Nephron (organoid): ENCODE measurements around the gene SLC25A5.
"Not testable (repeated sequence)": the region's sequence is repeated elsewhere in the genome, so short reads cannot be mapped to it uniquely, and the experiment has no call there.

Source experiments
- H3K27ac Mint-ChIP-seq, 3 experiments: 2 replicates each; pipeline ENCODE4 v1.8.0; 2020; ENCODE audit warnings: mixed read lengths in 3 of 3, mild to moderate bottlenecking in 2 of 3, moderate library complexity in 1 of 3
- H3K27me3 Mint-ChIP-seq: 2 replicates; pipeline ENCODE4 v1.8.0; 2021; ENCODE audit warnings: low read depth, mild to moderate bottlenecking, moderate library complexity, mixed read lengths
- H3K36me3 Mint-ChIP-seq: 2 replicates; pipeline ENCODE4 v1.8.0; 2020; ENCODE audit warnings: low read depth, mixed read lengths
- H3K4me1 Mint-ChIP-seq: 2 replicates; pipeline ENCODE4 v1.8.0; 2020; ENCODE audit warnings: mixed read lengths
- H3K4me3 Mint-ChIP-seq, 3 experiments: 2 replicates each; pipeline ENCODE4 v1.8.0; 2020; ENCODE audit warnings: mild to moderate bottlenecking in 3 of 3, mixed read lengths in 3 of 3, moderate library complexity in 2 of 3
- H3K9me3 Mint-ChIP-seq: 2 replicates; pipeline ENCODE4 v1.8.0; 2020; ENCODE audit warnings: mixed read lengths
- TF ChIP-seq, protein P1 (sequence below), 3 experiments: fragments of 200-600 bp; sonication (generic); IDR thresholded peaks; one replicate each; pipeline ENCODE4 v1.5.0; 2021; ENCODE audit warnings: antibody characterized with exemption in 3 of 3; ENCODE audit not compliant: unreplicated experiment in 3 of 3

Gene SLC25A5

DNA sequence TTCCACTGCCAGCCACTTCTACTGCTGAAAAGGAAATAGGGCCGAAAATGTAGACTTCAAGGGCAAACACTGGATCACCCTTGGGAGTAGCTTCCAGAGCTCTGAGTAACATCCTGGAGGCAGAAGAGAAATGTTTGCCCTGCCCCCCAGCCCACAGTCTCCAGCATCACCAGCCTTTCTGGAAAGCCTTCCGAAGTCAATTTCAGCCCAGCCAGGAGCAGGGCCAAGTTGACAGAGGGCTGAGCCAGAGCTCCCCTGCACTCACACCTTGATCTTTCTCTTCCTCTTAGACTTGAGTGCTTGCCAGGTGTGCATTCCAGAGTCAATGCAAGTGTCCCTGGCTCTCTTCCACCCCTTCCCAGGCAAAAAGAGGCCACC, 35.2 kb downstream of the SLC25A5 start:
- Mint-ChIP-seq H3K27me3 (peaks cover 3% of the 10 kb centered on the region), H3K4me1 (no peaks in the 10 kb centered on the region), H3K9me3 (peaks cover 12% of the 10 kb centered on the region), H3K27ac (no peak overlapping the region), H3K36me3 (no peaks in the 10 kb centered on the region), H3K4me3 (no peak overlapping the region)
- TF ChIP-seq, protein P1, sequence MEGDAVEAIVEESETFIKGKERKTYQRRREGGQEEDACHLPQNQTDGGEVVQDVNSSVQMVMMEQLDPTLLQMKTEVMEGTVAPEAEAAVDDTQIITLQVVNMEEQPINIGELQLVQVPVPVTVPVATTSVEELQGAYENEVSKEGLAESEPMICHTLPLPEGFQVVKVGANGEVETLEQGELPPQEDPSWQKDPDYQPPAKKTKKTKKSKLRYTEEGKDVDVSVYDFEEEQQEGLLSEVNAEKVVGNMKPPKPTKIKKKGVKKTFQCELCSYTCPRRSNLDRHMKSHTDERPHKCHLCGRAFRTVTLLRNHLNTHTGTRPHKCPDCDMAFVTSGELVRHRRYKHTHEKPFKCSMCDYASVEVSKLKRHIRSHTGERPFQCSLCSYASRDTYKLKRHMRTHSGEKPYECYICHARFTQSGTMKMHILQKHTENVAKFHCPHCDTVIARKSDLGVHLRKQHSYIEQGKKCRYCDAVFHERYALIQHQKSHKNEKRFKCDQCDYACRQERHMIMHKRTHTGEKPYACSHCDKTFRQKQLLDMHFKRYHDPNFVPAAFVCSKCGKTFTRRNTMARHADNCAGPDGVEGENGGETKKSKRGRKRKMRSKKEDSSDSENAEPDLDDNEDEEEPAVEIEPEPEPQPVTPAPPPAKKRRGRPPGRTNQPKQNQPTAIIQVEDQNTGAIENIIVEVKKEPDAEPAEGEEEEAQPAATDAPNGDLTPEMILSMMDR (IDR thresholded peaks at IDR 0.05; ENCODE audit: unreplicated experiment in 3 of 3): no peak

DNA sequence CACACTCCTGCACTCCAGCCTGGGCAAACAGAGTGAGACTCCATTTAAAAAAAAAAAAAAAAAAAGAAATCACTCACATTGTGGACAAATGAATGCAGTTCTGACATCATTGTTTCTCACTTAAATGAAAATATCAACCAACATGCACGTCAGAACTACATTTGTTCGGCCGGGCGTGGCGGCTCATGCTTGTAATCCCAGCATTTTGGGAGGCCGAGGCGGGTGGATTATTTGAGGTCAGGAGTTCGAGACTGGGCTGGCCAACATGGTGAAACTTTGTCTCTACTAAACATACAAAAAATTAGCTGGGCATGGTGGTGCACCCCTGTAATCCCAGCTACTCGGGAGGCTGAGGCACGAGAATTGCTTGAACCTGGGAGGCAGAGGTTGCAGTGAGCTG, 36.9 kb downstream of the SLC25A5 start:
- H3K9me3 Mint-ChIP-seq, H3K27me3 Mint-ChIP-seq, H3K27ac Mint-ChIP-seq: not testable (repeated sequence)

DNA sequence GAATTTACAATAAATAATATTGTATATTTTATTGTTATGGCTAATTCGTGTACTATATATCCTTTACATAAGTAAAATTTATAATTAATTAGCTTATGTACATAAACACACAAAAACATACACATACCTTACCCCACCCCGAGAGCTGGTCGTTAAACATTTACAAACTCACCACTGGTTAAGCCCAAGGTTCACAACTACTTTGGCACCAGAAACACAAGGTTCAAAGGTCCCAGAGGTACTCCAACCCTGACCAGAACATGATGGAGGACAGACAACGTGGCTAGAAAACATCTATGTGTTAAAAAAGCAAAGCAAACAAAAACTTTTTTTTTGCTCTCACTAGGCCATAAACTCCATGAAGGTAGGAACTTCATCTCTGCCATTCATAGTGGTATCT, 37.7 kb downstream of the SLC25A5 start:
- Mint-ChIP-seq H3K4me1 (no peaks in the 10 kb centered on the region), H3K4me3 (no peak overlapping the region), H3K36me3 (no peaks in the 10 kb centered on the region), H3K27ac (no peak overlapping the region), H3K9me3 (peaks cover 6% of the 10 kb centered on the region), H3K27me3 (peaks cover 2% of the 10 kb centered on the region)
- TF ChIP-seq, protein P1 (IDR thresholded peaks at IDR 0.05; ENCODE audit: unreplicated experiment in 3 of 3): no peak

More for the DNA sequence above, 36.9 kb downstream of the SLC25A5 start:
- H3K4me1 Mint-ChIP-seq, H3K36me3 Mint-ChIP-seq, H3K4me3 Mint-ChIP-seq: not testable (repeated sequence)

DNA sequence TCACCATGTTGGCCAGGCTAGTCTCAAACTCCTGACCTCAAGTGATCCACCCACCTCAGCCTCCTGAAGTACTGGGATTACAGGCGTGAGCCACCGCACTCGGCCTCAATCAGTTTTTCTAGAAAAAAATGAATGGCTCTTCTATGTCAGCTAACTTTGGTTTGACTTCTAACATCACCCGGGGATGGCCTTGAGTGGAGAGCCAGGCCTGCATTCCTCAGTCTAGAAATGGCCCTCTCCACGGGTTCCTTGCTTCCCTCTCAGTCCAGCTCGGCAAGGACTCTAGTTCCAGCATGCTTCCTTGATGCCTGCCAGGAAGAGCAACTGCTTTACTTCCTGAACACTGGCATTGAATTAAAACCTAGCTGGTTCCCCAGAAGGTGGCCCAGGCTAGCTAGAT, 39.0 kb downstream of the SLC25A5 start:
- Mint-ChIP-seq H3K27ac (no peak overlapping the region), H3K9me3 (peaks cover 6% of the 10 kb centered on the region), H3K36me3 (no peaks in the 10 kb centered on the region), H3K27me3 (peaks cover 3% of the 10 kb centered on the region), H3K4me1 (no peaks in the 10 kb centered on the region), H3K4me3 (no peak overlapping the region)
- TF ChIP-seq, protein P1 (IDR thresholded peaks at IDR 0.05; ENCODE audit: unreplicated experiment in 3 of 3): no peak

DNA sequence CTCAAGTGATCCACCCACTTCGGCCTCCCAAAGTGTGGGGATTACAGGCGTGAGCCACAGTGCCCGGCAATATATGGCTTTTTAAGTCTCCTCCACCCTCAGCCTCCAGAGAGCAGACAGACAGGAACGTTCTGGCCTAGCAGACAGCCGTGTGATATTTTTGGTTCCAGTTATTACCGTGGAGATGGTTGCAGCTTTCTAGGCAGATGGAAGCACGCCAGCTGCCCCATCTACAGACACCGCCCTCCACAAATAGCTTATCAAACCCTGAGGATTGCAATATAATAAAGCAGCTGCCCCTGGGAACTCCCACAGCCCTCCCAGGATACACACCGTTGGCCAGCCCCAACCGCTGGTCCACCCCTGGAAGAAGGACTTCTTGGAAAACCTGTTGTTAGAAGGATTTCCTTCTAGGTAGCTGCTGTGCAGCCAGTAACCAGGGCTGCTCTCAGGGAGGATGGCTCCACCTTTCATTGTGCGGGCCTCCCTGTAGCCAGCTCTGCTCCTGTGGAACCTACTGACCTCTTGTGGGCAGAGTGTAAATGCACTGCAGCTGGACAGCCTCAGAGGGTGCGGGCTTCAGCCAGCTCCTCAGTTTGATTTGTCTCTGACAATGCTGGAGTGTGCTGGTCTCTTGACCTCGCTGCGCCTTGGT, 44.0 kb downstream of the SLC25A5 start:
- TF ChIP-seq, protein P1 (IDR thresholded peaks at IDR 0.05; ENCODE audit: unreplicated experiment in 3 of 3): peak; percentile 42 to 55 (median 45)
- Mint-ChIP-seq H3K9me3 (peaks cover 3% of the 10 kb centered on the region), H3K4me1 (peaks cover 5% of the 10 kb centered on the region), H3K27me3 (peaks cover 3% of the 10 kb centered on the region), H3K27ac (no peak overlapping the region), H3K4me3 (no peak overlapping the region), H3K36me3 (no peaks in the 10 kb centered on the region)

DNA sequence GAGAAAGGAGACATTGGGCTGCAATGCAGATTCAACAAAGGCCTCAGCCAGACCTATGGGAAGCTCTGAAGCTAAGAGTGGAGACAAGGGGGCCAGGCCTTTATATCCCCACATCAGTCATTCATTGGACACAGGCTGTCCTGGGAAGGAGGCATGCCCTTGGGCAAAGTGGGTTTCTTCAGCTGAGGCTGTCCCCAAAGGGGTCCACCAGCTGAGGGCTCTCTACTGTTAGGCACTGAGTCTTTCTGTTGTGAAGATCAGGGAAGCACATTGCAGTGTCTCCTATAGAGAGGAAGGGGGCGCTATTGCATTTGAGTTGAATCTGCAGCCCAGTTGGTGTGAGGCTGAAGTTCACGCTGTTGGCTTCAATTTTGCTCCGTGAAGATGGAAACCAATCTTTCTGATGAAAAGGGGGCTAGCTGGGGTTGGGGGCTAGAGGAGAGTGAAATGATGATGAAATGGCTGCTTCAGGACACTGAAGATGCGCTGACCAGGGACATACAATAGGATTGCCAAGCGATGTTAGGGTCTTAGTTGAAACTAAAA, 48.0 kb downstream of the SLC25A5 start:
- peaks cover 5% of the 10 kb centered on the region for H3K4me1 Mint-ChIP-seq
- H3K4me3 Mint-ChIP-seq: no peak overlapping the region
- peaks cover 3% of the 10 kb centered on the region for H3K9me3 Mint-ChIP-seq
- peak overlapping the region in 2 of 3 experiments; percentile 3 to 13 for H3K27ac Mint-ChIP-seq
- no peaks in the 10 kb centered on the region for H3K36me3 Mint-ChIP-seq
- H3K27me3 Mint-ChIP-seq: no peaks in the 10 kb centered on the region
- TF ChIP-seq, protein P1 (IDR thresholded peaks at IDR 0.05; ENCODE audit: unreplicated experiment in 3 of 3): peak; percentile 60 to 64 (median 63)
